HepG2 (cell line): Measurements from ENCODE around the gene GFRA3. TPM values are rescaled to one million over a fixed set of nuclear protein-coding genes. Genes with fewer than 3 reads are reported as not detected.
A peak's percentile ranks its signal among the peaks of the same experiment; 100 is the strongest.

ENCODE experiments used
- BRCA1 ChIP-seq: sonication (generic); formaldehyde crosslinking; IDR thresholded peaks from 2 replicates; pipeline ENCODE4 v1.4.0; 2020; ENCODE audit warnings: missing genetic modification reagents
- FOXJ3 ChIP-seq: sonication (generic); formaldehyde crosslinking; IDR thresholded peaks from 2 replicates; pipeline ENCODE4 v1.4.0; 2020; ENCODE audit warnings: missing genetic modification reagents, mild to moderate bottlenecking, borderline replicate concordance
- FOXO1 ChIP-seq: sonication (generic); formaldehyde crosslinking; IDR thresholded peaks from 2 replicates; pipeline ENCODE4 v1.4.0; 2020; ENCODE audit warnings: missing genetic modification reagents
- FOXP1 ChIP-seq, 2 experiments: fragments of 450-650 bp in 1 of 2; IDR thresholded peaks; 2 replicates each; pipeline ENCODE4 v1.6.1; 2017 to 2018; ENCODE audit warnings: antibody characterized with exemption in 1 of 2
- HOXA9 ChIP-seq: sonication (generic); formaldehyde crosslinking; IDR thresholded peaks from 2 replicates; pipeline ENCODE4 v1.8.1; 2022; ENCODE audit warnings: missing genetic modification reagents, mild to moderate bottlenecking, moderate library complexity, borderline replicate concordance
- NAIF1 ChIP-seq: sonication (generic); formaldehyde crosslinking; IDR thresholded peaks from 2 replicates; pipeline ENCODE4 v1.5.0; 2020; ENCODE audit warnings: mild to moderate bottlenecking, missing genetic modification reagents, borderline replicate concordance
- NFIC ChIP-seq: IDR thresholded peaks from 2 replicates; pipeline ENCODE4 v1.6.1; 2012; ENCODE audit warnings: mild to moderate bottlenecking, low read length, inconsistent platforms
- NFKBIZ ChIP-seq: IDR thresholded peaks from 2 replicates; pipeline ENCODE4 v1.6.1; 2018; ENCODE audit warnings: missing genetic modification reagents, missing compliant biosample characterization
- NKX3-1 ChIP-seq: sonication (generic); formaldehyde crosslinking; IDR thresholded peaks from 2 replicates; pipeline ENCODE4 v1.5.0; 2020; ENCODE audit warnings: missing genetic modification reagents
- PBX3 ChIP-seq: sonication (generic); formaldehyde crosslinking; IDR thresholded peaks from 2 replicates; pipeline ENCODE4 v1.8.1; 2023; ENCODE audit warnings: missing genetic modification reagents, inconsistent platforms, borderline replicate concordance
- PHF5A ChIP-seq: IDR thresholded peaks from one replicate; pipeline ENCODE4 v1.6.1; 2018; ENCODE audit warnings: low read depth, missing genetic modification reagents; ENCODE audit not compliant: unreplicated experiment
- PLRG1 ChIP-seq: fragments of 450-650 bp; conservative IDR thresholded peaks from 2 replicates; pipeline ENCODE4 v1.6.1; 2016
- POLR2AphosphoS5 ChIP-seq: IDR thresholded peaks from 2 replicates; pipeline ENCODE4 v1.6.1; 2012; ENCODE audit warnings: low read depth, low read length
- REL ChIP-seq: sonication (generic); formaldehyde crosslinking; conservative IDR thresholded peaks from 2 replicates; pipeline ENCODE4 v1.8.0; 2022; ENCODE audit warnings: mild to moderate bottlenecking, missing genetic modification reagents, moderate library complexity
- RXRB ChIP-seq: IDR thresholded peaks from 2 replicates; pipeline ENCODE4 v1.6.1; 2016; ENCODE audit warnings: borderline replicate concordance, missing genetic modification reagents, missing compliant biosample characterization
- SAFB2 ChIP-seq: sonication (generic); formaldehyde crosslinking; IDR thresholded peaks from 2 replicates; pipeline ENCODE4 v1.5.1; 2020; ENCODE audit warnings: missing genetic modification reagents, low read depth, mild to moderate bottlenecking, borderline replicate concordance
- SIX1 ChIP-seq: sonication (generic); formaldehyde crosslinking; IDR thresholded peaks from 2 replicates; pipeline ENCODE4 v1.4.0; 2020; ENCODE audit warnings: missing genetic modification reagents, borderline replicate concordance
- STAT5B ChIP-seq: sonication (generic); formaldehyde crosslinking; IDR thresholded peaks from 2 replicates; pipeline ENCODE4 v1.4.0; 2020; ENCODE audit warnings: missing genetic modification reagents
- TEAD3 ChIP-seq: optimal IDR thresholded peaks from 2 replicates; pipeline ENCODE3; 2016; ENCODE audit warnings: borderline replicate concordance
- THYN1 ChIP-seq: sonication (generic); formaldehyde crosslinking; IDR thresholded peaks from 2 replicates; pipeline ENCODE4 v1.8.1; 2023; ENCODE audit warnings: low read depth, mild to moderate bottlenecking, moderate library complexity, missing genetic modification reagents, borderline replicate concordance
- XRCC5 ChIP-seq: fragments of 200-400 bp; formaldehyde crosslinking; optimal IDR thresholded peaks from 2 replicates; pipeline ENCODE3; 2017; ENCODE audit warnings: mild to moderate bottlenecking, low read length
- ZNF138 ChIP-seq: sonication (generic); formaldehyde crosslinking; IDR thresholded peaks from 2 replicates; pipeline ENCODE4 v1.5.0; 2020; ENCODE audit warnings: mild to moderate bottlenecking, low read depth, missing genetic modification reagents
- ZNF24 ChIP-seq: fragments of 450-650 bp; IDR thresholded peaks from 2 replicates; pipeline ENCODE4 v1.6.1; 2017; ENCODE audit warnings: antibody characterized with exemption, mild to moderate bottlenecking
- ZNF446 ChIP-seq: sonication (generic); formaldehyde crosslinking; IDR thresholded peaks from 2 replicates; pipeline ENCODE4 v1.5.0; 2020; ENCODE audit warnings: mild to moderate bottlenecking, missing genetic modification reagents
- ZNF790 ChIP-seq: sonication (generic); formaldehyde crosslinking; IDR thresholded peaks from 2 replicates; pipeline ENCODE4 v1.8.0; 2022; ENCODE audit warnings: missing genetic modification reagents, mild to moderate bottlenecking, borderline replicate concordance
- polyA plus RNA-seq, 8 experiments: library from polyadenylated mRNA; depleted of rRNA in 3 of 8; stranded (reverse) in 7 of 8; unstranded in 1 of 8; fragments of >200 nt; fragmentation: Illumina TruSeq in 4 of 8; extraction: Trizol in 4 of 8; gene quantifications; 2 replicates each; pipeline versions ENCODE4 v1.2.1 to v1.2.3, GENCODE V29; 2011 to 2016; ENCODE audit warnings: low read depth in 4 of 8, missing spikeins in 1 of 8, mixed read lengths in 1 of 8; ENCODE audit not compliant: insufficient read depth in 1 of 8
- total RNA-seq, 5 experiments: library from RNA; depleted of rRNA; stranded (reverse); fragments of >200 nt; fragmentation: Illumina TruSeq; extraction: Trizol; gene quantifications; 2 replicates each; pipeline ENCODE4 v1.2.3, GENCODE V29; 2016; ENCODE audit warnings: low read depth in 1 of 5
- TF ChIP-seq, protein P1 (sequence below): fragments of 450-650 bp; IDR thresholded peaks from 2 replicates; pipeline ENCODE4 v1.6.1; 2017
- TF ChIP-seq, protein P2 (sequence below): sonication (generic); formaldehyde crosslinking; IDR thresholded peaks from 2 replicates; pipeline ENCODE4 v1.4.0; 2020; ENCODE audit warnings: mild to moderate bottlenecking, low read depth, missing genetic modification reagents

GFRA3 gene
- total and polyA plus RNA-seq, 2 of the 13 experiments (the other 11 are each of a cell fraction or from before 2014, with no cell fraction given), result 0.27 to 0.30 TPM

DNA sequence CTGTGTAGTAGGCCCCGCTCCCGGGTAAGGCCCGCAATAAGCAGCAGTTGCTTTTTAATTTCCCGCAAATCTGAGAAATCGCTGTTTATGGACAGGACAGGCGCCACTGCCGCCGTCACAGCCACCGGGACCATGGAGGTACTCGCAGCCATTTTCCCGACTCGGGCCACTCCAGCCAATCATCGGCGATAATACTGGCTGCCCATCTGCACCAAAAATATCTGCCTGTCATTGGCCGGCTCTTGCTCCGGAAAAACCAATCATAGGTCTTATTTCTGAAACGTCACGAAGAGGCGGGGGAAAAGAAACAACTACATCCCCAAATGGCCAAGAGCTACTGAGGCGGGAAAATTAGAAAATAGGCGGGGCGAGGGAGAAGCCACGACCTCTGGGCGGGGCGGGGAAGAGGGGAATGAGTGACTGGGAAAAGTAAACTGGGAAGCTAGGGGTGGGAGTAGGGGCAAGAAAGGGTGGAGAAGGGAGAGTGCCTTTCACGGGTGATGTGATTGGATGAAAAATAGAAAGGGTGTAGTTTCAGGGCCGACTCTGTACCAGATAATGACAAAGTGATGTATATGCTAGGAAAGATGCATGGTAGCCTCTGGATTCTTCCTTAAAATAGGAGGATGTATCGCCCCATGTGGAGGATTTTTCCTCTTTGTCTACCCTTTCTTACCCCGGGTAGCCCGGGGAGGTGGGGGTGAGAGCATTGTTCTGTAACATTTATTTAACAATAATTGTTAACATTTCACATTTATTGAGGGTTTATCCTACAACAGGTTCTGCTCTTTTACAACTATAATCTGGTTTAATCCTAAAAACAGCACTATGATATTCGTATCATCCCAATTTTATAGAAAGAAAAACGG lies 61.0 kb downstream of the GFRA3 start, which contains the start of gene CDC23 (continued):
- TF ChIP-seq PBX3 (CRISPR knock-in tag), result no peak
- peak; percentile 25 for TF ChIP-seq PHF5A (CRISPR knock-in tag)
- no peak for TF ChIP-seq BRCA1 (CRISPR knock-in tag)
- 0 out of 2 replicates have a peak, but pooled peaks have one; percentile 52 for TF ChIP-seq FOXJ3 (CRISPR knock-in tag)
- no peak for TF ChIP-seq ZNF790
- TF ChIP-seq POLR2AphosphoS5, result peak; percentile 72
- TF ChIP-seq FOXO1, result no peak
- TF ChIP-seq STAT5B (CRISPR knock-in tag), result no peak
- no peak for TF ChIP-seq THYN1 (CRISPR knock-in tag)
- 0 out of 2 replicates have a peak, but pooled peaks have one; percentile 36 for TF ChIP-seq REL (CRISPR knock-in tag)
- no peak for TF ChIP-seq SAFB2 (CRISPR knock-in tag)
- peak; percentile 57; the same call in 1 of the 2 replicates for TF ChIP-seq HOXA9 (CRISPR knock-in tag)
- TF ChIP-seq PLRG1, result no peak
- TF ChIP-seq XRCC5, result no peak
- no peak for TF ChIP-seq NAIF1 (CRISPR knock-in tag)
- TF ChIP-seq, protein P1, sequence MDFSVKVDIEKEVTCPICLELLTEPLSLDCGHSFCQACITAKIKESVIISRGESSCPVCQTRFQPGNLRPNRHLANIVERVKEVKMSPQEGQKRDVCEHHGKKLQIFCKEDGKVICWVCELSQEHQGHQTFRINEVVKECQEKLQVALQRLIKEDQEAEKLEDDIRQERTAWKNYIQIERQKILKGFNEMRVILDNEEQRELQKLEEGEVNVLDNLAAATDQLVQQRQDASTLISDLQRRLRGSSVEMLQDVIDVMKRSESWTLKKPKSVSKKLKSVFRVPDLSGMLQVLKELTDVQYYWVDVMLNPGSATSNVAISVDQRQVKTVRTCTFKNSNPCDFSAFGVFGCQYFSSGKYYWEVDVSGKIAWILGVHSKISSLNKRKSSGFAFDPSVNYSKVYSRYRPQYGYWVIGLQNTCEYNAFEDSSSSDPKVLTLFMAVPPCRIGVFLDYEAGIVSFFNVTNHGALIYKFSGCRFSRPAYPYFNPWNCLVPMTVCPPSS, result no peak
- TF ChIP-seq SIX1 (CRISPR knock-in tag), result no peak
- TF ChIP-seq, protein P2, sequence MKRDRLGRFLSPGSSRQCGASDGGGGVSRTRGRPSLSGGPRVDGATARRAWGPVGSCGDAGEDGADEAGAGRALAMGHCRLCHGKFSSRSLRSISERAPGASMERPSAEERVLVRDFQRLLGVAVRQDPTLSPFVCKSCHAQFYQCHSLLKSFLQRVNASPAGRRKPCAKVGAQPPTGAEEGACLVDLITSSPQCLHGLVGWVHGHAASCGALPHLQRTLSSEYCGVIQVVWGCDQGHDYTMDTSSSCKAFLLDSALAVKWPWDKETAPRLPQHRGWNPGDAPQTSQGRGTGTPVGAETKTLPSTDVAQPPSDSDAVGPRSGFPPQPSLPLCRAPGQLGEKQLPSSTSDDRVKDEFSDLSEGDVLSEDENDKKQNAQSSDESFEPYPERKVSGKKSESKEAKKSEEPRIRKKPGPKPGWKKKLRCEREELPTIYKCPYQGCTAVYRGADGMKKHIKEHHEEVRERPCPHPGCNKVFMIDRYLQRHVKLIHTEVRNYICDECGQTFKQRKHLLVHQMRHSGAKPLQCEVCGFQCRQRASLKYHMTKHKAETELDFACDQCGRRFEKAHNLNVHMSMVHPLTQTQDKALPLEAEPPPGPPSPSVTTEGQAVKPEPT (CRISPR knock-in tag), result no peak
- no peak; the same call in 1 of the 2 replicates for TF ChIP-seq RXRB (CRISPR knock-in tag)
- TF ChIP-seq NFIC, result peak; percentile 48; the same call in 1 of the 2 replicates
- TF ChIP-seq ZNF138, result no peak
- no peak for TF ChIP-seq ZNF446 (CRISPR knock-in tag)
- no peak for TF ChIP-seq FOXP1 (IDR thresholded peaks at IDR 0.05)
- no peak for TF ChIP-seq FOXP1 (CRISPR knock-in tag; IDR thresholded peaks at IDR 0.05)
- no peak for TF ChIP-seq ZNF24
- TF ChIP-seq NKX3-1, result no peak
- peak; percentile 61; the same call in 1 of the 2 replicates for TF ChIP-seq NFKBIZ
- TF ChIP-seq TEAD3, result no peak
